GM18868 (cell line): Measurements from ENCODE around the gene CDH8.

ENCODE experiments used
- ATAC-seq: cut with Tn5 transposase; IDR thresholded peaks from one replicate; pipeline ENCODE4 v1.9.1; 2021; ENCODE audit warnings: mild to moderate bottlenecking, moderate library complexity; ENCODE audit not compliant: unreplicated experiment

CDH8 gene

DNA sequence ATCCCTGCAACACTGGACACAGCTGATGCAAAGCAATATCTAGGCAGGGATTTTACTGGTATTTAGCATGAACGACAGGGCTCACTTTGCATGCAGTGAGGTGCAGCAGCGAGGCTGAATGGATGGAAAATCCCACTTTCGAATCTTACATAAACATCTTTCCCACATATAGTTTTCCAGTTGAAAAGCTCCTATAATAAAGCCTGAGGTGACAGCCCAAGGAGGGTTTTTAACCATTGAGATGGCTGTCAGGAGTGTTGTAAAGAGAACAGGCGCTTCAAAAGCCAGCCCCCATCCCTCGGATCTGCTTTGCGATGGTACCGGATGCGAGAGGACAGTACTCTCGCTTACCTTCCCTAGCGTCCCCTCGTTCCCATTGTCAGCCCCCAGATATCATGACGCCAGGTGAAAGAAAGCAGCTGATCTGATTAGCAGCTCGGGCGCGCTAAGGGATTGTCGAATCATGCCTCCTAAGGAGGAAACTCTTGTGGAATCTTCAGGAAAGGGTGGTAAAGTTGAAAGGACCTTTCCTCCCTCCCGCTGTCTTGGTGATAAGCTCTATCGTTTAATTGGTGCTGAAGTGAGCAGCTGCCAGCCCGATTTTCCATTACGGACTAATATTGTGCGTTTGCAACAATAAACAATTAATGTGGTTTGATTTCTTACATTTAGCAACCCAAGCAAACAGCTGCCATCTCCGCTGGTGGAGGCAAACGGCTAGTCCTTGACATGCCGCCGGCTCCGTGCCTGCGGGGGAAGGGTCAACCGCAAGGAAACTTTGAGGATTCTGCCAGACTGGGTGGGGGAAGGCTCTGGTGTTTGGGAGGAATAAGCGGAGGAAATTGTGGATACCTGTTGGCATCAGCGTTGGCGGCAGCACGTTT is 1.8 kb downstream of the CDH8 start:
- ATAC-seq: no peak

DNA sequence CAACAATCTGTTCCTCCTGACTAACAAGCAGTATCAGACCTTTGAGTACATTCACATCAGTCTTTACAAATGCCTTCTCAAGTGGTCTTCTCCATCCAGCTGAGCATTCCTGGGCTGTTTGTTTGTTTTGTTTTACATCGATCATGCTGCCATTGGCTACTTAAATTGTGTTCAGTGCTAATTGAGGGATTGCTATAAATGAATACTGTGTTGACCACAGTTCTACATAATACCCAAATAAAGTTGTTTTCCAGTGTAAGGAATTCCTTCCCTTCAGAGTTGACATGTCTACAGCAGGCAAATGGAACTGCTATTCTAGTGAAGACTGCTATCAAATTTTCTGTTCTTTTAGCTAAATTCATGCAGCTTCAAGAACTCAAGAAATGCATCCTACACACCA is 3.2 kb downstream of the CDH8 start:
- no peak for ATAC-seq

DNA sequence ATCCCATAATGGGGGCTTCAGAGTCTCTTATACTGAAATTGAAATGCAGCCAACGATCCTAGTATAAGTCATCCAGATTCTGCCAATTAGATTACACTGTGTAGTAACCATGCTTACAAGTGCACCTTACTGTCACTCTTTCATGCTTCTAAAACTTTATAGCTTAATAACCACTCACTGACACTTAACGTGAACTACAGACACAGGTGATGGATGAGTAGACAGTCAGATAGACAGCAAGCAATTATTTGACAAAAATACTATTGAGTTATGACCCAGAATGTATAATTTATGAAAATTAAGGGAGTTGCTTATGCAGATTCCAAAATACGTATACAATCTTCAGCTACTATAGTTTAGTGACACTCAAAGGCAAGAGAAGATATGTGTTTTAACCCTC is 6.3 kb downstream of the CDH8 start:
- no peak for ATAC-seq

GRCh38 chr16:62022688-62023087 is 13.6 kb downstream of the CDH8 start:
- ATAC-seq: no peak

DNA sequence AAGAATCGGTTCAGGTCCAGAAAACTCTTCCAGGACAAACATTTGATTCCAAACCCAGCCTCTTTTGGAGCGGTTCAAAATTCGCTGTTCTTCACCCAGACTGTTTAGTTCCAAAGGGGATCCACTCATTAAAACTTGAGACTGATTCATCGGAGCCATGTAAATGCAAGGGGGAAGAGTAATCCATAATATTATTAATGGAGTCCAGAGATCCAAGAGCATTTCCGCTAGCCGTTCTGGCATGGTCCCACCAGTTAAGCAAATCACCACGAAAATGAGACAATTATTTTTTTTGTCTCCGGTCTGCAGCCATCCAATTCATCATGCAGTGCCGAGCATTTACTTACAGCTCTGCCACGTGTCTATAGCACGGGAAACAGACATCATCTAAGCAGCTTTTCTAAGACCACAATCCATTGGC is 15.1 kb downstream of the CDH8 start:
- no peak for ATAC-seq

- no peak for ATAC-seq
Observed at GRCh38 chr16:62020681-62021080, 15.6 kb downstream of the CDH8 start.

- no peak for ATAC-seq
Observed at GRCh38 chr16:62019851-62020250, 16.4 kb downstream of the CDH8 start.

DNA sequence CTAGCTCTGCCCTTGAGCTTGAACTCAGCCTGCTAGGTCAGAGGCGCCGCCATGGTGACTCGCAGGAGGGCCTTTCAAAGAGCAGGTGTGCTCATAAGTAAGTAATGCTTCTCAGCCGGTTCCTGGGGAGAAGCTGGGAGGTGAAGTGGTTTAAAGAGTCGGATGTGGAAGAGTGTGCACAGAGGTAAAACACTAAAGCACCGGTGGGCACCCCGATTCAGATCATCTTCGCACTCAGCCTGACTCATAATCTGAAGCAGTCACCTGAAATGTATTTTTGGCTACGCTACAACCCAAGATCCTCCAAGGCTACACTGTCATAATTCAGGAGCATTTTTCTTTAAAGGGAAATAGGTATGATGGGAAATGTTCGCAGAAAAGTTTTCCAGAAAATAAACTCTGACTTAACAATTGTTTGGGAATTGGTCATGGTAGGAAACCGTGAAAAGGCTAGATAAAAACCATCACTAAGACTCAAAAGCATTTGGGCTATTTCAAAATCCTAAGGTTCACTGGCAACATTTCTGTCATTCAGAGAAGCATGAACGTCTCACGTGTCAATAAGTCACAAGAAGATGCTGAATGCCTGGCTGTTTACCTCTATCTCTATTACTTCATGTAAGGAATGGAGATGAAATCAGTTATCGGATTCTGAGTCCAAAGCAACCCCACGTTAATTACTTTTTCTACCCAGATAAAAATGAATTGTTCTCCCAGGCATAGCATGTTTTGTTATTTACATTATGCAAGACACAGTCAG is 17.8 kb downstream of the CDH8 start:
- ATAC-seq: no peak

DNA sequence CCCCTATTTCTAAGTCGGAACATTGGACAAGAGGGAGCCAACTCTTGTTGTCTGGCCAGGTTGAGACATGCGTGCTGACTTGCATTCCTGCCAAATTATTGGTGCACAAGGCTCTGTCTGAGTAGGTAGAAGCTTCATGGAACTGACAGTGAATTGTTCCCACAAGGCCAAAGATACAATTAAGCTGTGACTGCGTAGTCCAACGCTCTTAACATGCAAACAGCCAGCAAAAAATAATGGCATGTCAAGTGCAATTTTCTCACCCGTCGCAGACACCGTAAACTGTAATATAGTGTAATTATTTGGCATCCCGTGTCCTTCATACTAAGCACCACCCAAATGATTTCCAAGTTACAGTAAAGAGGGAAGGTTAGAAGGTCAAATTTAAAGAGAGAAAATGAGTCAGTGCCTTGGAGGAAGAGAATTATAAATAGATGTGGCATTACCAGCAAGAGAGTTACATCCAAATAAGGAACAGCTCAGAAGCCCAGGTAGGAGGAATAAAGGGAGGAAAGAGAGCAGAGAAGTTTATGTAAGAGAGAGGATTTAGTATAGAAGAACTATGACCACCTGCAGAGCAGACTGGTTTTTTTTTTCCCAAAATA is 21.8 kb downstream of the CDH8 start:
- ATAC-seq: no peak

DNA sequence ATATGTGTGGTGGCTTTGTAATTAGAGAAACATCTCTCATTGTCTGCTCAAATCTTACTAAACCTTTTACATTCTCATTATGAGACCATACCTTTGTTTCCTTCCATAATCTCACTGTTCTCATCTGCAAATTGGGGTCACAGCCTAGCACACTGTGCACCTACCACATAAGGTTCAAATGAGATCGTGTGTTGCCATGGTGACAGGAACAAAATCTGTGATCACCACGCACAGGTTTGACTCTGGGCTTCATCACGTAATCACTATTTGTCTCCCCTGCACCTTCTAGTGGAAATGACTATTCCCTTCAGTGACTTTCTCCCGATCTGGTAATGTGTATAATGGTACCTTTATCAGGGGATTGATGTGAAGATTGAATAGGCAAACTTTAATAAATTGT is 26.1 kb downstream of the CDH8 start:
- no peak for ATAC-seq

DNA sequence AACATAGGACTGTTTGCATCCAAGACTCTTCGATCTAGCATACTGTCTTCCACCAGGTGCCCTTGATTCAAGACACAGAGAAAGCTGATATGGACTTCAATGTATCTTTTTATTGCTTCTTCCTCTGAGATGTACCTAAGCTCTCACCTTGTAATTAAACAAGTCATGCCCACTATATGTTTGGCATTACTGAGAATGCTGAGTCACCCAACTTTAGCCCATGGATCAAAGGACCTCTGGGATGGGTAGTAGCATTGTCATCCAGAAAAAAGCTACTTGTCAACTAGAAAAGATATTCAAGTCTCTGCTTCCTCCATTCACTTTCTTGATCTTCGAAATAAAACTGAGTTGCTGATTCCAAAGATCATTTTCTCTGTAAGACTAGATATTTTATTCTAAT is 37.8 kb downstream of the CDH8 start:
- no peak for ATAC-seq

- ATAC-seq: no peak
Observed at GRCh38 chr16:61993108-61993507, 43.1 kb downstream of the CDH8 start.

- peak; percentile 65 for ATAC-seq
Observed at GRCh38 chr16:61987474-61988012, 48.7 kb downstream of the CDH8 start.

GRCh38 chr16:61969077-61969382 is 67.2 kb downstream of the CDH8 start:
- no peak for ATAC-seq

DNA sequence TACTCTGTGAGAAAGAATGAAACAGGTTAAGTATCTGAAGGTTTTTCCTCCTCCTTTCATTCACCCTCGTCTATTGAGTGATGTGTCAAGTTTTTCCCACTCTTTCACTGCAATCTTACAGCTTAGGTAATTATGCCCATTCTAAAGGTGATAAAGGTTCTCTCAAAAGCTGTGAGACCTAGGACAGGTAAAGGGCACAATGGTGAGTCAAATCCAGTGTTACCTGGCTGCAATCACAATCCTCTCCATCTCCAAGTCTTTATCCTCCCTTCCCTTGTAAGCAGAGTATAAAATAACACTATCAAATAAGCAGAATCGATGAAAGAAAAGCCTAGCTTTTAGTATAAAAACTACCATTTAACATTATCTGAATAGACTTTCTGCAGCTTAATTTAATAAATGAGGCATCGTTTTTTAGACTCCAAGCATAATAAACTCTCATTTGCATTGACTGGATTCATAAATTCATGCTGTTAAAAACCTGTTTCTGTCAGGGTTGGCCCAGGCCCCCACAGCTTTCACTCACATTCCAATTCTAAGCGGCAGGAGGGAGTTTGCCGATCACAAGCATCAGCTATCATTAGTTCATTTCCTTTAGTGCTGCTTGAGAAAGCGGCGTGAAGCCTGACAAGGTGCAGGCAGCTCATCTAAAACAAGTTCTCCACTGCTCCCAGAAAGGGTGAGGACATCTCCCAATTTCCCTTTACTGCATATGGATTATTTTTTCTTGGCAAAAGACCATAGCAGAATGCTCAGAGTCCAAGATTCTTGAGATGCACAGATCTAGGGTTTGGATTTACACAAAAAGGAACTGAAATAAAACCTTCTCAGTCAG is 67.8 kb downstream of the CDH8 start:
- no peak for ATAC-seq

- no peak for ATAC-seq
Observed at GRCh38 chr16:61957075-61957855, 79.0 kb downstream of the CDH8 start.

DNA sequence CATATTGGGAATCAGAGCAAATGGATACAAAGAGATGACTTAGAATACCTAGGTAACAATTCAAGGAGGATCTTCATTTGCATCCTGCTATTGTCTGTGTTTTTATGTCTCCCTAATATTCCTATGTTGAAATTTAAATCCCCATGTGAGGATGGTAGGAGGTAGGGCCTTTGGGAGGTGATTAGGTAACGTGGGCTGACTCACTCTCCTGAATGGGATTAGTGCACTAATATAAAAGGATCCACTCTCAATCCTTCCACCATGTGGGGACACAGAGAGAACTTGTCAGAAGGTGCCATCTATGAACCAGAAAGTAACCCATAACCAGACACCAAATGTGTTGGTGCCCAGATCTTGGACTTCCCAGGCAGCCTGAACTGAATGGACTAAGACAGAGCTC is 83.4 kb downstream of the CDH8 start:
- ATAC-seq: no peak

- no peak for ATAC-seq
Observed at GRCh38 chr16:61948414-61948813, 87.8 kb downstream of the CDH8 start.

DNA sequence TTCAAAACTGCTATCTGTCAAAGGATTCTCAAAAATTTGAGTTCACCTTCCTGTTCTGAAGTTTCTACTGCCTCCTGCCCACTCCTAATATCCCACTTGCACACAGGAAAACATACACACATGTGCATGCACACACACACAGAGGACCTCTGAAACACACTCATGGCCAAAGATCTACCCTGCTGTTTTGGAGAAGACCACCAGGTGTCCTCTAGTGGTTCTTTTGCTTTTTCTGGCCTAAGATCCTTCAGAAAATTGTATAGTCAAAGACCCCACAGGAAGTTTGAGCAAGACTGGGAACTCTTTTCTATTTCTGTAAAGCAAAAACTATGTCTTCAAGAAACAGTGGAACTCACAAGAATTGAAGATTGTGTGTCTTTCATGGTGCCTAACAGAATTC is 90.2 kb downstream of the CDH8 start:
- ATAC-seq: no peak

- no peak for ATAC-seq
Observed at GRCh38 chr16:61945511-61945910, 90.7 kb downstream of the CDH8 start.
